Upper lobe of right lung (tissue), 1 donor: ENCODE results near the gene STAC. TPM values are rescaled to one million over a fixed set of nuclear protein-coding genes. Genes with fewer than 3 reads are reported as not detected.

Experiments
- ATAC-seq: fragments of 200-7000 bp; cut with Tn5 transposase; one replicate; pipeline ENCODE4 v1.9.1; 2020; ENCODE audit warnings: mild to moderate bottlenecking, moderate library complexity
- DNase-seq: peaks from one replicate; pipeline ENCODE4 v3.0.0-alpha.2; 2020
- H3K27ac ChIP-seq: fragments of 200-600 bp; one replicate; pipeline ENCODE4 v1.8.0; 2022
- H3K27me3 ChIP-seq: fragments of 200-600 bp; one replicate; pipeline ENCODE4 v1.8.0; 2022; ENCODE audit warnings: mild to moderate bottlenecking
- H3K36me3 ChIP-seq: fragments of 200-600 bp; one replicate; pipeline ENCODE4 v1.8.0; 2022
- H3K4me1 ChIP-seq: fragments of 200-600 bp; one replicate; pipeline ENCODE4 v1.8.0; 2022
- H3K4me3 ChIP-seq: fragments of 200-600 bp; one replicate; pipeline ENCODE4 v1.8.0; 2022; ENCODE audit warnings: mild to moderate bottlenecking
- H3K9me3 ChIP-seq: fragments of 200-600 bp; one replicate; pipeline ENCODE4 v1.8.0; 2022
- CTCF ChIP-seq: fragments of 200-600 bp; IDR thresholded peaks from one replicate; pipeline ENCODE4 v1.8.0; 2022; ENCODE audit warnings: antibody characterized with exemption
- intact Hi-C: fragments of 100-400 bp; cut with DNase I; formaldehyde crosslinking; loops from one replicate; pipeline ENCODE4 v1.11.0; 2022
- total RNA-seq: library from RNA; stranded (reverse); fragmentation: NEBNext Ultra II Directional; extraction: Animal tissue kit (Norgen Biotek cat#: 25700); gene quantifications from one replicate; pipeline ENCODE4 v1.2.1, GENCODE V29; 2021
- donor health status: DM: no; HTN: yes; CAD: no; lungs with severe emphysema.

The STAC gene
- total RNA-seq, 1 donor from 2014 or later: 25.3 TPM

GRCh38 chr3:36373666-36374065, 6.6 kb upstream of the STAC start:
- no peaks in the 10 kb centered on the region for H3K27me3 ChIP-seq
- no peak overlapping the region for H3K4me3 ChIP-seq
- TF ChIP-seq CTCF: no peak
- H3K36me3 ChIP-seq: no peaks in the 10 kb centered on the region
- DNase-seq (no peak), ATAC-seq (no peak)
- H3K4me1 ChIP-seq: no peaks in the 10 kb centered on the region
- no peaks in the 10 kb centered on the region for H3K9me3 ChIP-seq
- intact Hi-C loops: no loop called here
- H3K27ac ChIP-seq: no peak overlapping the region

DNA sequence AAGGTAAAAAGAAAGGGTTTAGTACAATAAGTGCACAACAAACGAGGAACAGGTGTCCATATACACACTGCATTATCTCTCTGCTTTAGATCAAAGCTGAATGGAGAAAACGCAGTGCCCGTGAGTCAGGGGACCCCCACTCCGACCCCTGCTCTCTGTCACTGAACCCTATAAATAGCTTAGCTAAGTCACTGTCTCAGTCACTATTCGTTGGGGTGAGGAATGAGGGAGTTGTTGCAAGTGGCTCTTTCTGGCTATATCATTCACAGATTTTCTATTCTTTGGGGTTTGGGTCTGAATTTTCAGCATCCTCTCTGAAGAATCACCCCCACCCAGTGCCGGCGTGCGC, 458 bp upstream of the STAC start:
- peak overlapping the region; percentile 51 for H3K4me3 ChIP-seq
- no peaks in the 10 kb centered on the region for H3K4me1 ChIP-seq
- H3K27me3 ChIP-seq: peaks cover 16% of the 10 kb centered on the region
- no peak for TF ChIP-seq CTCF
- intact Hi-C loops: no loop called here
- no peak overlapping the region for H3K27ac ChIP-seq
- no peaks in the 10 kb centered on the region for H3K9me3 ChIP-seq
- no peak for DNase-seq
- ATAC-seq: no peak
- no peaks in the 10 kb centered on the region for H3K36me3 ChIP-seq

DNA sequence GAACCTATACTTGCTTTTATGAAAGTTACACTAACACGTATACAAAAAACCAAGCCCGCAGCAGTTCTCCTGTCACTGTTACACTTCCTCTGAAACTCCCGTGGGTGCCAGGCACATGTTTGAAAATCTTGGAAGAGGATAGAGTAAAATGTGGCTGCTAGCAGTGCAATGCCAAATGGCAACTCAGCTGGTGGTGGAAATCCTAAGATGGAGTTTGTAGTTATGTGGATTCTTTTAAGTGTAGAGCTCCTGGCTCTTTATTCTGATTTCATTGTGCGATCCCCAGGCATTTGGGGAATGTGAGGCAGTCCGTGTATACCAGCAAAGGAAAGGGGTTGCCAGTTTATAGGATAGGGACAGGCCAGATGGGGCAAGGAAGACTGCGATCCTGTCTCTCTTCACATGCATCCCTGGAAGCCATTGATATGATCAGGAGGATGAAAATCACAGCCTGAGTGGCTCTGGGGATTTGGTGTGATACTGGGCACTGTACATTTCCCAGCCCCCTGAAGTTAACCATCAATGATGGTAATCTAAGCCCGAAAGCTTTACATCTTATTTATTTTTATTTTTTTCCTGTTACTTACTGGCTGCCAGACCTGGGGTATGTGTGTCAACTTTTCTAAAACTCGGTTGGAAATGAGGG, 1.1 kb downstream of the STAC start:
- Histone ChIP-seq H3K4me1 (no peaks in the 10 kb centered on the region), H3K36me3 (no peaks in the 10 kb centered on the region), H3K27me3 (peaks cover 16% of the 10 kb centered on the region), H3K4me3 (peak overlapping the region; percentile 51), H3K27ac (no peak overlapping the region), H3K9me3 (no peaks in the 10 kb centered on the region)
- ATAC-seq (no peak), DNase-seq (no peak)
- TF ChIP-seq CTCF: no peak
- intact Hi-C loops: no loop called here

DNA sequence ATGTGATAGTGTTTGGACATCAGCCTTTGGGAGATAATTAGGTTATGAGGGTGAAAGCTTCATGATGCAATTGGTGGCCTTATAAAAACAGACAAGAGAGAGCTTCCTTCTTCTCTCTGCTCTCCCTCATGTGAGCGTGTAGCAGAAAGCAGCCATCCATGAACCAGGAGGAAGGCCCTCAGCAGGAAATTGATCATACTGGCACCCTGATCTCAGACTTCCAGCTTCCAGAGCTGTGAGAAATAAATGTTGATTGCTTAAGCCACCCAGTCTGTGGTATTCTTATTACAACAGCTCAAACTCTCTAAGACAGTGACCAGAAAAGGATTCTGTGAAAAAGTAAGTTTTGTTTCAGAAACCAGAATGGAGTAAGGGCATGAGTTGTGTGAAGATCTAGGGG, 13.3 kb downstream of the STAC start:
- ATAC-seq: peak; percentile 97
- intact Hi-C loops: no loop called here

GRCh38 chr3:36394176-36394575, 13.9 kb downstream of the STAC start:
- Histone ChIP-seq H3K4me3 (no peak overlapping the region), H3K4me1 (no peaks in the 10 kb centered on the region), H3K36me3 (no peaks in the 10 kb centered on the region), H3K27ac (no peak overlapping the region), H3K27me3 (no peaks in the 10 kb centered on the region), H3K9me3 (no peaks in the 10 kb centered on the region)
- TF ChIP-seq CTCF: no peak
- ATAC-seq: no peak
- intact Hi-C loops: no loop called here
- no peak for DNase-seq

More for the DNA sequence above, 13.3 kb downstream of the STAC start:
- Histone ChIP-seq H3K4me3 (no peak overlapping the region), H3K4me1 (no peaks in the 10 kb centered on the region), H3K27ac (no peak overlapping the region), H3K27me3 (no peaks in the 10 kb centered on the region), H3K36me3 (no peaks in the 10 kb centered on the region), H3K9me3 (no peaks in the 10 kb centered on the region)
- no peak for TF ChIP-seq CTCF
- DNase-seq: no peak

- ATAC-seq: no peak
- intact Hi-C loops: no loop called here
- Histone ChIP-seq H3K4me3 (no peak overlapping the region), H3K27ac (no peak overlapping the region), H3K36me3 (no peaks in the 10 kb centered on the region), H3K4me1 (no peaks in the 10 kb centered on the region), H3K9me3 (no peaks in the 10 kb centered on the region), H3K27me3 (no peaks in the 10 kb centered on the region)
- TF ChIP-seq CTCF: no peak
- no peak for DNase-seq
Measured at GRCh38 chr3:36397841-36398240, 17.5 kb downstream of the STAC start.
